Neural progenitor cell (in vitro differentiated cells): ENCODE data around the gene GJA3.

Experiments used
- CTCF ChIP-seq: fragments of 200-600 bp; sonication (generic); IDR thresholded peaks from 2 replicates; pipeline ENCODE4 v1.5.1; 2017; ENCODE audit warnings: antibody characterized with exemption, mild to moderate bottlenecking
- EZH2 ChIP-seq: fragments of 200-600 bp; sonication (generic); IDR thresholded peaks from 2 replicates; pipeline ENCODE4 v1.6.1; 2017; ENCODE audit warnings: antibody characterized with exemption, mild to moderate bottlenecking, moderate library complexity
- EZH2phosphoT487 ChIP-seq: fragments of 200-600 bp; sonication (generic); IDR thresholded peaks from 2 replicates; pipeline ENCODE4 v1.6.1; 2017; ENCODE audit warnings: antibody characterized with exemption

GRCh38 chr13:20124303-20124702, 36.5 kb downstream of the GJA3 start:
- TF ChIP-seq CTCF = no peak
- TF ChIP-seq EZH2 = no peak
- TF ChIP-seq EZH2phosphoT487 = no peak
